ENCODE measurements around the gene GPR87.

Gene GPR87

GRCh38 chr3:151281671-151282324, 34.8 kb downstream of the GPR87 start:
- DNase-seq = peak; percentile 91

GRCh38 chr3:151278230-151278629, 38.4 kb downstream of the GPR87 start, which contains the start of gene P2RY14:
Gene P2RY14 (minus strand): TSS chr3:151278542. CDS start chr3:151214316, 64,226 bp downstream.
- no peak for DNase-seq

GRCh38 chr3:151276687-151277042, 40.0 kb downstream of the GPR87 start:
- DNase-seq = no peak

GRCh38 chr3:151276038-151276686, 40.5 kb downstream of the GPR87 start:
- no peak for DNase-seq

GRCh38 chr3:151275091-151275490, 41.5 kb downstream of the GPR87 start:
- no peak for DNase-seq

GRCh38 chr3:151269631-151270030, 47.0 kb downstream of the GPR87 start:
- no peak for DNase-seq

GRCh38 chr3:151268267-151269235, 48.1 kb downstream of the GPR87 start:
- no peak for DNase-seq

GRCh38 chr3:151267066-151267465, 49.6 kb downstream of the GPR87 start:
- DNase-seq = no peak

GRCh38 chr3:151265866-151266265, 50.8 kb downstream of the GPR87 start:
- DNase-seq = no peak

GRCh38 chr3:151265166-151265565, 51.5 kb downstream of the GPR87 start:
- DNase-seq = no peak

GRCh38 chr3:151264605-151265004, 52.0 kb downstream of the GPR87 start:
- no peak for DNase-seq

GRCh38 chr3:151262871-151263525, 53.6 kb downstream of the GPR87 start:
- DNase-seq = peak; percentile 66

GRCh38 chr3:151259664-151260063, 57.0 kb downstream of the GPR87 start:
- no peak for DNase-seq

- no peak for DNase-seq
These were observed 59.9 kb downstream of the GPR87 start for GRCh38 chr3:151256749-151257148.

- no peak for DNase-seq
These were observed 67.8 kb downstream of the GPR87 start for GRCh38 chr3:151248772-151249337.

Measured in fibroblast of skin of right biceps (primary cell).